Brain microvascular endothelial cell (primary cell): ENCODE results near the gene SGIP1.

Experiments
- DNase-seq: peaks from one replicate; pipeline ENCODE4 v3.0.0-alpha.2; 2020
- H3K27ac ChIP-seq: fragments of 250-450 bp; sonication (Bioruptor Pico); 2 replicates; pipeline ENCODE4 v1.5.1; 2020; ENCODE audit warnings: mild to moderate bottlenecking, moderate library complexity
- H3K27me3 ChIP-seq: fragments of 250-450 bp; sonication (Bioruptor Pico); replicated peaks from 2 replicates; pipeline ENCODE4 v1.5.1; 2020; ENCODE audit warnings: mild to moderate bottlenecking
- H3K36me3 ChIP-seq: fragments of 250-450 bp; sonication (Bioruptor Pico); replicated peaks from 2 replicates; pipeline ENCODE4 v1.5.1; 2020; ENCODE audit warnings: mild to moderate bottlenecking
- H3K4me3 ChIP-seq: 2 replicates; pipeline ENCODE4 v1.5.1; 2011; ENCODE audit warnings: low read depth, mild to moderate bottlenecking, control low read depth, low read length, moderate library complexity
- in situ Hi-C: cut with HindIII; loops from 2 replicates; pipeline ENCODE4 v1.10.0; 2017; ENCODE audit warnings: low sequenced_read_pairs, low pct_ligation_motif_present
- TF ChIP-seq, protein P1 (sequence below): IDR thresholded peaks from 2 replicates; pipeline ENCODE4 v1.5.1; 2011; ENCODE audit warnings: low read depth, mild to moderate bottlenecking, moderate library complexity, low read length, control low read depth, inconsistent platforms; ENCODE audit errors: missing control alignments

SGIP1 gene

DNA sequence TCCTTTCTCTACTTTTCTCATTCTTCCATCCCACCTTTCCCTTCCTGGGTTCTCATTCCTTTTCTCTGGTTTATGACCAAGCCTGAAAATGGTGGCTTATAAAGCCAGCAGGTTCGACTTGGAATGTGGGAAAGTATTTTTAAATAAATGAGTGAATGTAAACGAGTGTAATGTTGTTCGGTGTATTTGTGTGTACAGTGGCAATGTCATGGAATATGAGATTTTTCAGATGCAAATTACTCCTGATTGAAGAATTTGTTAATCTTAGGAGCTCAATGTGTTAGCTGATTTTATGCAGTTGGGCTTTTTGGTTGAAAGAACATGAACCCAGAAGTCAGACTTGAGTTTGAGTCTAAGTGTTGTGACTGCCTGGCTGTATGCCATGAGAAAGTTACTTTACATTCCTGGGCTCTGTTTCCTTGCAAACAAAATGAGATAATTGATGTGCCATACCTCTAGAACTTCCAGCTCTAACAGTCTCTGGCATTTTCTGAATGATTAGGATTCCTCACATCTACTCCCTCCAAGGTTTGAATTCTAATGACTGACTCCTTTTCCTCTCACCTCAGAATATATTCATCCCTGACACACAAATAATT is 6.6 kb downstream of the SGIP1 start:
- TF ChIP-seq, protein P1, sequence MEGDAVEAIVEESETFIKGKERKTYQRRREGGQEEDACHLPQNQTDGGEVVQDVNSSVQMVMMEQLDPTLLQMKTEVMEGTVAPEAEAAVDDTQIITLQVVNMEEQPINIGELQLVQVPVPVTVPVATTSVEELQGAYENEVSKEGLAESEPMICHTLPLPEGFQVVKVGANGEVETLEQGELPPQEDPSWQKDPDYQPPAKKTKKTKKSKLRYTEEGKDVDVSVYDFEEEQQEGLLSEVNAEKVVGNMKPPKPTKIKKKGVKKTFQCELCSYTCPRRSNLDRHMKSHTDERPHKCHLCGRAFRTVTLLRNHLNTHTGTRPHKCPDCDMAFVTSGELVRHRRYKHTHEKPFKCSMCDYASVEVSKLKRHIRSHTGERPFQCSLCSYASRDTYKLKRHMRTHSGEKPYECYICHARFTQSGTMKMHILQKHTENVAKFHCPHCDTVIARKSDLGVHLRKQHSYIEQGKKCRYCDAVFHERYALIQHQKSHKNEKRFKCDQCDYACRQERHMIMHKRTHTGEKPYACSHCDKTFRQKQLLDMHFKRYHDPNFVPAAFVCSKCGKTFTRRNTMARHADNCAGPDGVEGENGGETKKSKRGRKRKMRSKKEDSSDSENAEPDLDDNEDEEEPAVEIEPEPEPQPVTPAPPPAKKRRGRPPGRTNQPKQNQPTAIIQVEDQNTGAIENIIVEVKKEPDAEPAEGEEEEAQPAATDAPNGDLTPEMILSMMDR = no peak
- no peaks in the 10 kb centered on the region for H3K27me3 ChIP-seq
- H3K27ac ChIP-seq = peak overlapping the region; percentile 67
- DNase-seq = peak; percentile 64
- in situ Hi-C loops = no loop called here
- H3K4me3 ChIP-seq = no peak overlapping the region
- H3K36me3 ChIP-seq = peaks cover 4% of the 10 kb centered on the region

DNA sequence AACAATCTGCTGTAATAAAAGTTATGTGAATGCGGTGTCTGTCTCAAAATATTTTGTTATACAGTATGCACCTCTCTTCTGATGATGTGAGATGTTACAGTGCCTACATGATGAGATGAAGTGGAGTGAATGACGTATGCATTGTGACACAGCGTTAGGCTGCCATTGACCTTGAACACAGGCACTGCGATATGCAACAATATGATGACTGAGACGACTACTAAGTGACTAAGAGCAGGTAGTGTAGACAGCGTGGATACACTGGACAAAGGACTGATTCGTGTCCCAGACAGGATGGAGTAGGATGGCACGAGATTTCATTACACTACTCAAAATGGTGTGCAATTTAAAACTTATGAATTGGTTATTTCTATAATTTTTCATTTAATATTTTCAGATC is 8.4 kb downstream of the SGIP1 start:
- in situ Hi-C loops = no loop called here
- peak overlapping the region; percentile 95 for H3K27ac ChIP-seq
- TF ChIP-seq, protein P1 = no peak
- no peak for DNase-seq
- no peak overlapping the region for H3K4me3 ChIP-seq
- H3K27me3 ChIP-seq = no peaks in the 10 kb centered on the region
- peaks cover 4% of the 10 kb centered on the region for H3K36me3 ChIP-seq

DNA sequence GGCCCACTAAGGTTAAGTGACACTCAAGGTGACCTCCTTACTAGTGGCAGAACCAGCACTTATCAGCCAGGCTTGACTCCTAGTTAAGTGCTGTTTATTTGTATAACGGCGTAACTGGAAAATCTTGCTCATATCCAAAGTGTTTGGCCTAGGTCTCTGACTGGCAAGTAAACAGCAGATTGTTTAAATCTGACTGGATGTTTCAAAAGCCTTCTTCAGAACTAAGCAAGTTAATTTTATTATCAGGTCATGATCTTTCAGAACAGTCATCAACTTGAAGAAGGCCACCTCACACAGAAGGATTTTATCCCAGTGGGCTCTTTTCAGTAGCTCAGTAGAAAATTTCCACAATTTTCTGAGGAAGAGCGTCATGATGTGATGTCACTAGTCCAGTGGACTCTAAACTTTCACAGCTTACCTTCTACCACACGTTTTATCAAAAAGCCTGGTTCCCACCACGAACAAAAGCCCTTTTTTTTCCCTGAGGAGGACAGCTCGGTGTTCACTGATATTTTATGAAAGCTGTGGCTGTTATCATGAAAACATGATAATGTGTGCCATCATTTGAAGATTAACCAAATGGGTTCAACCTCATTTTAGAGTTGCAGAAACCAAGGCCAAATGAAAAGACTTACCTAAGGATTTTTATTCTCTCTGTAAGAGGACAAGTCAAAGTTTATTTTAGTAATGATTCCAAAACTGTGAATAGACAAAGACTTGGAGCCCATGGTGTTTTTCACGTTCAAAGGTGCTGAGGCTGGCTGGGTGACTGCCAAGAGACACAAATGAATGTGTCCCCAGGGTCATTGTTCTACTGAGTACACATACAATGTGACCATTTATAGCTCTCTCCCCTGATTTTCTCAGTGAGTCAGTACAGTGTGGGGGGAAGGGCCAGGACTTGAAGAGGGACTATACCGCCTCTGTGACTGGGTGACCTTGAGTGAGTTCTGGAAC is 9.1 kb downstream of the SGIP1 start:
- DNase-seq = peak; percentile 79
- in situ Hi-C loops = no loop called here
- Histone ChIP-seq H3K36me3 (peaks cover 4% of the 10 kb centered on the region), H3K27ac (peak overlapping the region; percentile 95), H3K4me3 (no peak overlapping the region), H3K27me3 (no peaks in the 10 kb centered on the region)
- TF ChIP-seq, protein P1 = no peak

DNA sequence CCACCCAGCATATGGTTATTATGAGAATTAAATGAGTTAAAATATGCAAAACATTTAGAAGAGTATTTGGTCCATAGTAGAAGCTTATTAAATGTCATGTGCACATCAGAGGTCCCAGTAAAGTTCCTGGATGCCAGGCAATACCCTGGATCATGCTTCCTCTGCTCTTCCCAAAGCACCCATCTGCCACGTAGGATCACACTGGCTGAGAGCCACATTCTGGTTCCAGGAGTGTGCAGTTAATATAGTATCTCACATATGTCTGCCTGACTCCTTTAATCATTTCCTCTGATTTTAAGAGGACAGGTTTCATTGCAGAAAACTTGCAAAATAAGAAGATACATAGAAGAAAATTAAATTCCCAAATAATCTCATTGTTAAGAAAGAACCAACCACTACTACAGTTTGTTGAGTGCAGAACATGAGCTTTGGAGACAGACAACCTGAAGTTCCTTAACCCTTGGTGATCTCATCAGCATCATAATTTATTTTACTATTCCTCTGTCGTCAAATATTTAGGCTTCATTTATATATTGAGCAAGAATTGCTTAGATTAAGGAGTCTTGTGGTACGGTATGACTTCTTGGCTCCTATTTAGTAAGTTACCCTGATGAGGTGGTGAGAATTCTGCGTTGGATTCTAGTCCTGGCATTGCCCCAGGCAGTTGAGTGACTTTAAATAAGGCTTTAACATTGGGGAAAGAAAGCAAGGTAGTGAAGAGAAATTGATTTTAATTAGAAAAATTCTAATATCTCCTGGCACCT is 12.3 kb downstream of the SGIP1 start:
- no peaks in the 10 kb centered on the region for H3K36me3 ChIP-seq
- H3K27me3 ChIP-seq = no peaks in the 10 kb centered on the region
- in situ Hi-C loops = no loop called here
- TF ChIP-seq, protein P1 = no peak
- no peak overlapping the region for H3K27ac ChIP-seq
- DNase-seq = no peak
- no peak overlapping the region for H3K4me3 ChIP-seq

DNA sequence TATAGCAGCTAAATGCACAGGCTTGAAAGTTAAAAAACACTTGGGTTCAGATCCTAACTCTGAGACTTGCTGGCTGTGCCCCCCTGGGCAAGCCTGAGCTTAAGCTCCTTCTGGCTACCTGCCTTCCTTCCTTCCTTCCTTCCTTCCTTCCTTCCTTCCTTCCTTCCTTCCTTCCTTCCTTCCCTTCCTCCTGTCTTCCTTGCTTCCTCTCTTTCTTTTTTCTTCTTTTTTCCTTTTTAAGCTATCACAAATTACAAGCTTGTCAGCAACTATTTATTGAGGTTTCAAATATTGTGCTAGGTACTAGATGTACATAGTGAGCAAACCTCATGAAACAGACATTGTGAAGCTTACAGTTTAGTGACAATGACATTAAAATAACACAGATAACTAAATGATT is 15.1 kb downstream of the SGIP1 start:
- TF ChIP-seq, protein P1 = no peak
- peaks cover 17% of the 10 kb centered on the region for H3K36me3 ChIP-seq
- no peak overlapping the region for H3K27ac ChIP-seq
- no peak overlapping the region for H3K4me3 ChIP-seq
- in situ Hi-C loops = no loop called here
- no peak for DNase-seq
- no peaks in the 10 kb centered on the region for H3K27me3 ChIP-seq
